Hepatocyte (in vitro differentiated cells): ENCODE data around the gene PLA2G4D. TPM values are rescaled to one million over a fixed set of nuclear protein-coding genes. Genes with fewer than 3 reads are reported as not detected.

ENCODE experiments used
- DNase-seq: peaks from one replicate; pipeline ENCODE4 v3.0.0-alpha.2; 2016; ENCODE audit warnings: low spot score
- H2AFZ ChIP-seq: fragments of 200-600 bp; sonication (generic); 2 replicates; pipeline ENCODE4 v1.6.0; 2016; ENCODE audit warnings: antibody characterized with exemption, mild to moderate bottlenecking
- H3K27ac ChIP-seq: fragments of 200-600 bp; sonication (generic); 2 replicates; pipeline ENCODE4 v1.5.1; 2016; ENCODE audit warnings: mild to moderate bottlenecking
- H3K27me3 ChIP-seq: fragments of 200-600 bp; sonication (generic); 2 replicates; pipeline ENCODE4 v1.6.1; 2016
- H3K36me3 ChIP-seq: fragments of 200-600 bp; sonication (generic); replicated peaks from 2 replicates; pipeline ENCODE4 v1.5.1; 2016; ENCODE audit warnings: low read depth; ENCODE audit not compliant: insufficient read depth
- H3K4me1 ChIP-seq: fragments of 200-600 bp; sonication (generic); 2 replicates; pipeline ENCODE4 v1.5.1; 2016; ENCODE audit warnings: mild to moderate bottlenecking, moderate library complexity; ENCODE audit not compliant: insufficient read depth
- H3K4me2 ChIP-seq: fragments of 200-600 bp; sonication (generic); 2 replicates; pipeline ENCODE4 v1.6.0; 2016
- H3K4me3 ChIP-seq: fragments of 200-600 bp; sonication (generic); 2 replicates; pipeline ENCODE4 v1.5.1; 2016; ENCODE audit warnings: mild to moderate bottlenecking
- H3K79me2 ChIP-seq: fragments of 200-600 bp; sonication (generic); 2 replicates; pipeline ENCODE4 v1.6.0; 2017; ENCODE audit warnings: mild to moderate bottlenecking
- H3K9me2 ChIP-seq: fragments of 200-600 bp; sonication (generic); replicated peaks from 2 replicates; pipeline ENCODE4 v1.6.0; 2017; ENCODE audit warnings: mild to moderate bottlenecking; ENCODE audit not compliant: insufficient read depth
- H3K9me3 ChIP-seq: fragments of 200-600 bp; sonication (generic); 2 replicates; pipeline ENCODE4 v1.5.1; 2016; ENCODE audit warnings: low read depth, mild to moderate bottlenecking
- H4K20me1 ChIP-seq: fragments of 200-600 bp; sonication (generic); 2 replicates; pipeline ENCODE4 v1.6.0; 2016; ENCODE audit warnings: mild to moderate bottlenecking; ENCODE audit not compliant: insufficient read depth, poor library complexity, severe bottlenecking
- EZH2 ChIP-seq: fragments of 200-600 bp; sonication (generic); IDR thresholded peaks from 2 replicates; pipeline ENCODE4 v1.6.1; 2016; ENCODE audit warnings: antibody characterized with exemption, mild to moderate bottlenecking, borderline replicate concordance
- EZH2phosphoT487 ChIP-seq: fragments of 200-600 bp; sonication (generic); IDR thresholded peaks from one replicate; pipeline ENCODE4 v1.6.1; 2018; ENCODE audit warnings: antibody characterized with exemption, mild to moderate bottlenecking, low read depth, moderate library complexity; ENCODE audit not compliant: unreplicated experiment, severe bottlenecking
- WGBS: methylation state at CpG from one replicate; pipeline ENCODE4 v1.1.6; 2016; ENCODE audit warnings: low lambda C conversion rate; ENCODE audit errors: missing lambda C conversion rate; 5-methylcytosine and 5-hydroxymethylcytosine counted together
- polyA plus RNA-seq: library from polyadenylated mRNA; unstranded; fragments of >200 nt; fragmentation: Nextera tagmentation; extraction: Ambion mirVana; gene quantifications from 2 replicates; pipeline ENCODE4 v1.2.1, GENCODE V29; 2016
- total RNA-seq: library from RNA; depleted of rRNA; stranded (reverse); fragments of >200 nt; gene quantifications from 2 replicates; pipeline ENCODE4 v1.2.3, GENCODE V29; 2014
- TF ChIP-seq, protein P1 (sequence below): fragments of 200-600 bp; sonication (generic); IDR thresholded peaks from 2 replicates; pipeline ENCODE4 v1.5.1; 2016; ENCODE audit warnings: antibody characterized with exemption, mild to moderate bottlenecking; ENCODE audit not compliant: poor library complexity

Gene PLA2G4D
- total and polyA plus RNA-seq, 2 experiments from 2014 or later = 0.17 TPM; not detected in 1

DNA sequence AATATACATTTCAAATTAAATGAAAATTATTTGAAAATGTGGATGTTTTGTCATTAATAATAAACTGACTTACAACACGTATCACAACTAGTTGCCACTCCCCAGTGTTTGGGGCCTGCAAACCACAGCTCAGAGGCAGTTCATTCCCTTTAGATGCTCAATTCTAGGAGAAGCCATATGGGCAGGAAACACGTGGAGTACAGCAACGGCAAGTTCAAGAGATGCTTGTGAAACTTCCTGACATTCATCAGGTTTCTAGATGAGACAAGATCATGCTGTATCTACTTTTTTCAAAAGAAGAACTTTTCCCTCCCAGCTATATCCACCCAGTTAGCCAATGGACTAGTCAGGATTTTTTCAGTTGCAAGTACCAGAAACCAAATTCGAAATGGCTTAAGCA, 17.6 kb upstream of the PLA2G4D start:
- H3K4me2 ChIP-seq = no peak overlapping the region
- H3K27ac ChIP-seq = no peak overlapping the region
- no peaks in the 10 kb centered on the region for H3K4me1 ChIP-seq
- TF ChIP-seq, protein P1, sequence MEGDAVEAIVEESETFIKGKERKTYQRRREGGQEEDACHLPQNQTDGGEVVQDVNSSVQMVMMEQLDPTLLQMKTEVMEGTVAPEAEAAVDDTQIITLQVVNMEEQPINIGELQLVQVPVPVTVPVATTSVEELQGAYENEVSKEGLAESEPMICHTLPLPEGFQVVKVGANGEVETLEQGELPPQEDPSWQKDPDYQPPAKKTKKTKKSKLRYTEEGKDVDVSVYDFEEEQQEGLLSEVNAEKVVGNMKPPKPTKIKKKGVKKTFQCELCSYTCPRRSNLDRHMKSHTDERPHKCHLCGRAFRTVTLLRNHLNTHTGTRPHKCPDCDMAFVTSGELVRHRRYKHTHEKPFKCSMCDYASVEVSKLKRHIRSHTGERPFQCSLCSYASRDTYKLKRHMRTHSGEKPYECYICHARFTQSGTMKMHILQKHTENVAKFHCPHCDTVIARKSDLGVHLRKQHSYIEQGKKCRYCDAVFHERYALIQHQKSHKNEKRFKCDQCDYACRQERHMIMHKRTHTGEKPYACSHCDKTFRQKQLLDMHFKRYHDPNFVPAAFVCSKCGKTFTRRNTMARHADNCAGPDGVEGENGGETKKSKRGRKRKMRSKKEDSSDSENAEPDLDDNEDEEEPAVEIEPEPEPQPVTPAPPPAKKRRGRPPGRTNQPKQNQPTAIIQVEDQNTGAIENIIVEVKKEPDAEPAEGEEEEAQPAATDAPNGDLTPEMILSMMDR = no peak
- H3K9me3 ChIP-seq = no peaks in the 10 kb centered on the region
- no peaks in the 10 kb centered on the region for H3K27me3 ChIP-seq
- no peaks in the 10 kb centered on the region for H3K36me3 ChIP-seq
- no peak for DNase-seq
- H4K20me1 ChIP-seq = no peaks in the 10 kb centered on the region
- no peak overlapping the region for H2AFZ ChIP-seq
- 84% methylated on average over 4 of the region's 4 CpGs for WGBS
- no peaks in the 10 kb centered on the region for H3K79me2 ChIP-seq
- H3K4me3 ChIP-seq = no peak overlapping the region
- no peaks in the 10 kb centered on the region for H3K9me2 ChIP-seq

DNA sequence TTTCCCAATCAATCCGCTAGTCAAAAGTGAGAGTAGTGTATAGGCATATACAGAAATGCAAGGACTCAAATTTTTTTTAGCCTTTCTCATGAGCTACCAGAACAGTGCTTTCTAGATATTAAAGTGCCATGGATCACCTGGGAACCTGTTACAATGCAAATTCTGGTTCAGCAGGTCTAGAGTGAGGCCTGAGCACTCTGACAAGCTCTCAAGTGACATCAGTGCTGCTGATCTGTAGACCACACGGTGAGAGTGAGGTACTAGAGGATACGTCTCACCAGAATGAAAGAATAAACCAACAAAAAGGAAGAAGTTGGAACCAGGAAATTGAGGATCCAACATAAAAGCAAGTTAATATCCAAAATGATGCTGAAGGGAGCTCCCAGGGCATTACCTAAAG, 16.0 kb upstream of the PLA2G4D start:
- WGBS = 72% methylated on average over 3 of the region's 3 CpGs
- no peaks in the 10 kb centered on the region for H3K36me3 ChIP-seq
- no peaks in the 10 kb centered on the region for H3K79me2 ChIP-seq
- H3K9me3 ChIP-seq = no peaks in the 10 kb centered on the region
- H3K9me2 ChIP-seq = no peaks in the 10 kb centered on the region
- no peaks in the 10 kb centered on the region for H3K27me3 ChIP-seq
- DNase-seq = no peak
- no peak overlapping the region for H2AFZ ChIP-seq
- H3K27ac ChIP-seq = no peak overlapping the region
- H3K4me3 ChIP-seq = no peak overlapping the region
- H3K4me1 ChIP-seq = no peaks in the 10 kb centered on the region
- H4K20me1 ChIP-seq = no peaks in the 10 kb centered on the region
- H3K4me2 ChIP-seq = no peak overlapping the region
- TF ChIP-seq EZH2 (no peak), EZH2phosphoT487 (no peak)
- TF ChIP-seq, protein P1 = no peak

DNA sequence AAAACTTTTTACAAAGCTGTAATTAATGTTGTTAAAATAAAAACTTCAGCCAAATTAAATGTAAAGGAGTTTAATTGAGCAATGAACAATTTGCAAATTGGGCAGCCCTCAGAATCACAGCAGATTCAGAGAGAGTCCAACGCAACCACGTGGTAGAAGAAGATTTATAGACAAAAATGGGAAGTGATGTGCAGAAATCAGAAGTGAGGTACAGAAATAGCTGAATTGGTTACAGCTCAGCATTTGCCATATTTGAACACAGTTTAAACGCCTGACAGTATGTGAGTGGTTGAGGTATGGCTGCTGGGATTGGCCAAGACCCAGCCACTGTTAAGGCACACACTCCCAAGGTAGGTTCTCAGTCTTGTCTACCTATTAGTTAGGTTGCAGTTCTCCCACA, 14.4 kb upstream of the PLA2G4D start:
- H3K79me2 ChIP-seq = no peaks in the 10 kb centered on the region
- H4K20me1 ChIP-seq = no peaks in the 10 kb centered on the region
- no peak overlapping the region for H3K4me3 ChIP-seq
- no peak overlapping the region for H3K27ac ChIP-seq
- 85% methylated on average over 3 of the region's 3 CpGs for WGBS
- no peaks in the 10 kb centered on the region for H3K36me3 ChIP-seq
- no peak overlapping the region for H3K4me2 ChIP-seq
- no peak for TF ChIP-seq EZH2
- no peak for DNase-seq
- no peak overlapping the region for H2AFZ ChIP-seq
- no peaks in the 10 kb centered on the region for H3K9me2 ChIP-seq
- no peaks in the 10 kb centered on the region for H3K4me1 ChIP-seq
- no peaks in the 10 kb centered on the region for H3K9me3 ChIP-seq
- H3K27me3 ChIP-seq = no peaks in the 10 kb centered on the region

DNA sequence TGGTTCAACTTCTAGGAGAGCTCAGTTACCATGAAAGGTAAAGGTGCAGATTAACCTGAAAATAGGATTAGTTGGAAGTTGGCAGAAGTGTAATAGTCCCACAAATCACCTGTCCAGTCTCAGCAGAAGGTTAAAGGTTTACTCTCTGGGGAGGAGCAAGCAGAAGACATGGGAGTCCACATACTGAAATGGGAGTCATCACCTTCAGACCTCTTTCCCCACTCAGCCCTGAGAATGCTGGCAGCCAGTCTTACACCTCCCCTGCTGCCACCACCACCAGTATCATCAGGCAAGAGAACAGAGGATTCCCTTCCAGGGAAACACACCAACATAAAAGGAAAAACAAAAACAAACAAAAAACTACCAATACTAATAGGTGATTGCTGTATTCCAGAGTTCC, 13.8 kb upstream of the PLA2G4D start:
- H3K4me3 ChIP-seq = no peak overlapping the region
- no peaks in the 10 kb centered on the region for H3K79me2 ChIP-seq
- H3K27ac ChIP-seq = no peak overlapping the region
- H3K27me3 ChIP-seq = no peaks in the 10 kb centered on the region
- no peaks in the 10 kb centered on the region for H3K4me1 ChIP-seq
- H3K36me3 ChIP-seq = no peaks in the 10 kb centered on the region
- no peak for TF ChIP-seq EZH2phosphoT487
- TF ChIP-seq, protein P1 = no peak
- TF ChIP-seq EZH2 = no peak
- no peak overlapping the region for H2AFZ ChIP-seq
- H3K9me2 ChIP-seq = no peaks in the 10 kb centered on the region
- no peaks in the 10 kb centered on the region for H3K9me3 ChIP-seq
- no peak for DNase-seq
- no peaks in the 10 kb centered on the region for H4K20me1 ChIP-seq
- no peak overlapping the region for H3K4me2 ChIP-seq
